ENCODE measurements around the gene MYO1H. TPM values are rescaled to one million over a fixed set of nuclear protein-coding genes. Genes with fewer than 3 reads are reported as not detected.
A peak's percentile ranks its signal among the peaks of the same experiment; 100 is the strongest.
"Not testable (repeated sequence)": the region's sequence is repeated elsewhere in the genome, so short reads cannot be mapped to it uniquely, and the experiment has no call there.

The MYO1H gene
- total RNA-seq, 1 experiment from 2014 or later = not detected

GRCh38 chr12:109461049-109461845, 113.5 kb downstream of the MYO1H start:
- Histone ChIP-seq H3K27me3 (ENCODE audit: control insufficient read depth, insufficient read depth, low read length) (no peaks in the 10 kb centered on the region), H3K4me3 (ENCODE audit: insufficient read depth, low read depth, low read length) (no peak overlapping the region), H3K36me3 (replicated peaks; ENCODE audit: control insufficient read depth, insufficient read depth, low read length) (peaks cover 19% of the 10 kb centered on the region)
- no peak for DNase-seq

DNA sequence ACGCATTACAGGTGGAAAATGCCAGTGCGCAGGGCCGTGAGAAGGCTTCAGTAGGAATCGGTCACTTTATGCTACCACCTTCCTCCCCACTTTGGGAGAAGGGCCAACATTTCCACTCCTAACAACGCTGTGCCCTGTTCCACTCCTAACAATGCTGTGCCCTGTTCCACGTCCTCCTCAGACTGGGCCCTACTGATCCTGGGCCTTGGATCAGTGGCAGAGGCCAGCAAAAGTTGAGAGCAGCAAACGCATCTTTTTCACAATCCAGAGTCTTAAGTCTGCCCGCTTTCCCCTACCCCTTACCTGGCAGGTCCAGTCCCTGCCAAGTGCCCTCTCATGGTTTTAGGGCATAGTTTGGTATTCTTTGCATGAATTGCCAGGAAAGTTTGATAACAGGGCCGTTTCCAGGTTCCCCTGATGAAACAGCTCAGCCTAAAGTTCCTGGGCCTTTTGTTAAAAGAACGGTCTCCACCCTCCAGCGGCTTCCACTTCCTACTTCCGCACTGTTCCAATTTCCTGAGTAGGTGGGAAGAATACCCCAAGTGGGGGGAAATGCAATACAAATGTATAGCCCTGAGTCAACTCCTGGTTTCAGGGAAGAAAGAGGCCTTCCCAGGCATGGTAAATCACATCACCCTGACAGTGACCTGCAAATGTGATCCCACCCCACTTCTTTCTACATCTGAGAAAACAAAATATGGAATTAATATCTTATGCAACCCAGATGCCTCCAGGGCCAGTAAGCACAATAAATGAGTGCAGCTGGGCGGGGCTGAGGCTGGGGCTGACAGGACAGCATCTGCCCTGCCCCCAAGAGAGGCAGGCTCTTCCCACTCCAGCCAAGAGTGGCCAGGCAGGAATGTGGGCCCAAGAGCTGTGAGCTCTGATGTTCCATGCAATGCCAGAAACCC, 114.4 kb downstream of the MYO1H start:
- Histone ChIP-seq H3K36me3 (replicated peaks; ENCODE audit: control insufficient read depth, insufficient read depth, low read length) (peaks cover 13% of the 10 kb centered on the region), H3K27me3 (ENCODE audit: control insufficient read depth, insufficient read depth, low read length) (no peaks in the 10 kb centered on the region), H3K4me3 (ENCODE audit: insufficient read depth, low read depth, low read length) (no peak overlapping the region)
- peak; percentile 51 for DNase-seq

- peak; percentile 48 for DNase-seq
- peaks cover 8% of the 10 kb centered on the region for H3K36me3 ChIP-seq (replicated peaks; ENCODE audit: control insufficient read depth, insufficient read depth, low read length)
These were observed 115.4 kb downstream of the MYO1H start for GRCh38 chr12:109462868-109463692.

GRCh38 chr12:109463756-109464155, 116.1 kb downstream of the MYO1H start:
- Histone ChIP-seq H3K4me3 (ENCODE audit: insufficient read depth, low read depth, low read length) (no peak overlapping the region), H3K27me3 (ENCODE audit: control insufficient read depth, insufficient read depth, low read length) (no peaks in the 10 kb centered on the region), H3K36me3 (replicated peaks; ENCODE audit: control insufficient read depth, insufficient read depth, low read length) (peaks cover 8% of the 10 kb centered on the region)
- peak; percentile 48 for DNase-seq

More at GRCh38 chr12:109462868-109463692, 115.4 kb downstream of the MYO1H start:
- Histone ChIP-seq H3K4me3 (ENCODE audit: insufficient read depth, low read depth, low read length) (no peak overlapping the region), H3K27me3 (ENCODE audit: control insufficient read depth, insufficient read depth, low read length) (no peaks in the 10 kb centered on the region)

DNA sequence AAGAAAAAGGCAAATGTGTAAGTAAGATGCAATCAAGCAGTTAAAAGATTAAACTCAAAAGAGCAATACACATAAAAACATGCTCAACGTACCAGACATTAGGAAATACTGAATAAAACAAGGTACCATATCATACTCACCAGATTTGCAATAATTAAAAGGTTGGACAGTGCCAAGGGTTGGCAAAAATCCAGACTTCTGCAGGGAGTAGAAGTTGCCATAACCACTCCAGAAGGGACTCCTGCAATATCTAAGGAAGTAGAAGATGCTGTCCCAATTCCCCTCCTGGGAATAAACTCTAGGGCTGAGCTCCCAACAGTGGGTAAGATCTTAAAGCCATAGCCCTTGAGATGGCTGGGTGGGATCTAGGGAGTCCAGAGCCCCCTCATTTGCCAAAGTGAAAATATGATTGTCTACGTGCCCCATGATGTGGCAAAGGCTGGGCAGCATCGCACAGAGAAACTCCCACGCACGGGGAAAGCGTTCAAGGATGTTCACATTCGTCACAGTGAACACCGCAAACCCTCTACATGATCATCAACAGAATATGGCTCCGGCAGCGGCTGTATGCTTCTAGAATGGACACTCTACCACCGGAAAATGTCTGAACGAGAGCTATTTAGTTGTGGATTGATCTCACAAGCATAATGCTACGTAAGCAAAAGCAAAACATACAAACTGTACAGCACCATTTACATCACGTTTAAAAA, 117.1 kb downstream of the MYO1H start:
- Histone ChIP-seq H3K36me3 (replicated peaks; ENCODE audit: control insufficient read depth, insufficient read depth, low read length) (peaks cover 13% of the 10 kb centered on the region), H3K27me3 (ENCODE audit: control insufficient read depth, insufficient read depth, low read length) (no peaks in the 10 kb centered on the region), H3K4me3 (ENCODE audit: insufficient read depth, low read depth, low read length) (no peak overlapping the region)
- no peak for DNase-seq

DNA sequence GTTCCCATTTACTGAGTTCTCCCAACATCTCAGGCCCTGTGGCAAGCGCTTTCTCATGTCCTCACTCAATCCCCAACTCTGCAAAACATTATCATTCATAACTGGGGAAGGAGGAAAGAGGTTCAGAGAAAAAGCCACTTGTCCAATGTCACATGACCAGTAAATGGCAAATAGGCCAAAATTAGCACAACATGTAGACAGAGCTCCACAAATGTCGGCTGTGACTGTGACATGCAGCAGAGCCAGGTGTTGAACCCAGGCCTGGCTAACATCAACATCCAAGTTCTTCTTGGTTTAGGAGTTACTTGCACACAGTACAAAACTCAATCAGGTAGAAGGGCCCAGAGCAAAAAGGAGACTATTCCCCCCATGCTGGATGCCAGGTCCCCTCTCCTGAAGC, 118.6 kb downstream of the MYO1H start:
- peaks cover 9% of the 10 kb centered on the region for H3K36me3 ChIP-seq (replicated peaks; ENCODE audit: control insufficient read depth, insufficient read depth, low read length)
- no peak for DNase-seq

GRCh38 chr12:109466821-109467220, 119.1 kb downstream of the MYO1H start:
- no peaks in the 10 kb centered on the region for H3K27me3 ChIP-seq (ENCODE audit: control insufficient read depth, insufficient read depth, low read length)
- no peak for DNase-seq
- no peak overlapping the region for H3K4me3 ChIP-seq (ENCODE audit: insufficient read depth, low read depth, low read length)
- peaks cover 9% of the 10 kb centered on the region for H3K36me3 ChIP-seq (replicated peaks; ENCODE audit: control insufficient read depth, insufficient read depth, low read length)

More for the DNA sequence above, 118.6 kb downstream of the MYO1H start:
- Histone ChIP-seq H3K27me3 (ENCODE audit: control insufficient read depth, insufficient read depth, low read length) (no peaks in the 10 kb centered on the region), H3K4me3 (ENCODE audit: insufficient read depth, low read depth, low read length) (no peak overlapping the region)

- Histone ChIP-seq H3K27me3 (ENCODE audit: control insufficient read depth, insufficient read depth, low read length) (no peaks in the 10 kb centered on the region), H3K4me3 (ENCODE audit: insufficient read depth, low read depth, low read length) (no peak overlapping the region), H3K36me3 (replicated peaks; ENCODE audit: control insufficient read depth, insufficient read depth, low read length) (peaks cover 9% of the 10 kb centered on the region)
- no peak for DNase-seq
These were observed 120.4 kb downstream of the MYO1H start for GRCh38 chr12:109467978-109468676.

GRCh38 chr12:109469517-109469916, 121.8 kb downstream of the MYO1H start:
- peaks cover 9% of the 10 kb centered on the region for H3K36me3 ChIP-seq (replicated peaks; ENCODE audit: control insufficient read depth, insufficient read depth, low read length)
- H3K27me3 ChIP-seq (ENCODE audit: control insufficient read depth, insufficient read depth, low read length) = no peaks in the 10 kb centered on the region
- H3K4me3 ChIP-seq (ENCODE audit: insufficient read depth, low read depth, low read length) = no peak overlapping the region
- DNase-seq = no peak

DNA sequence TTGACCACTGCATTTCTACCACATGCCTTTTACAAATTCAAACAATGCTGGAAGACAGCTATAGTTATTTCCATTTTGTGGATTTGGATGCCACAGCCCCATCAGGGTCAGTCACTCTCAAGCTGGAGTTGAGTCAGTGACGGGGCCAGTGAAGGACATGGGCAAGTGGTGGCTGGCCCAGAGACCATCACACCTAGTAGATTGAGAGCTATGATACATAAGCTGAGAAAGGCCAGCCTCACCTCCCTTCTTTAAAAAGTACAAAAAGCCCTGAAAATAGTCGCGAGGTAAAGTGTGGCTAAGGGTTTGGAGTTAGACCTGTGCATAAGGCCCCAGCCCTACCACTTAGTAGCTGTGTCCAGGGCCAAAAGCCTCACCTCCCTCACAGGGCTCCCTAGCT, 125.3 kb downstream of the MYO1H start:
- H3K4me3 ChIP-seq (ENCODE audit: insufficient read depth, low read depth, low read length) = no peak overlapping the region
- H3K27me3 ChIP-seq (ENCODE audit: control insufficient read depth, insufficient read depth, low read length) = no peaks in the 10 kb centered on the region
- H3K36me3 ChIP-seq (replicated peaks; ENCODE audit: control insufficient read depth, insufficient read depth, low read length) = peaks cover 6% of the 10 kb centered on the region
- no peak for DNase-seq

DNA sequence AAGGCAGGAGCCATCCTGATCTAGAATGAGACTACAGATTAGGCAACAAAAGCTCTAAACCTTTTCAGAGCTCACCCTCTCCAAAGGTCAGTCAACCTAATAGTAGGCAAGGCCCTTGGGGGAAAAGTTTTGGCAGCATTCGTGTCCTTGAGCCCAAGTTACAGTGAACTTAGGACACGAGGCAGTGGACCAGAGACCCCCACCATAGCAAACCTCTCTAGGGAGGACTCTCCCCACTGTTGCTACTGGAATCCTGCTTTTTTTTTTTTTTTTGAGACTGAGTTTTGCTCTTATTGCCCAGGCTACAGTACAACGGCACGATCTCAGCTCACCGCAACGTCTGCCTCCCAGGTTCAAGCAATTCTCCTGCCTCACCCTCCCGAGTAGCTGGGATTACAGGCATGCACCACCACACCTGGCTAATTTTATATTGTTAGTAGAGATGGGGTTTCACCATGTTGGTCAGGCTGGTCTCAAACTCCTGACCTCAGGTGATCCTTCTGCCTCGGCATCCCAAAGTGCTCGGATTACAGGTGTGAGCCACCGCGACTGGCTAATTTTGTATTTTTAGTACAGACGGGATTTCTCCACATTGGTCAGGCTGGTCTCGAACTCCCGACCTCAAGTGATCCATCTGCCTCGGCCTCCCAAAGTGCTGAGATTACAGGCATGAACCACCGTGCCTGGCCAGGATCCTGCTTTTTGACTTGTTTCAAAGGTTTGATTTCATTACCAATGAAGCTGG, 126.0 kb downstream of the MYO1H start:
- H3K36me3 ChIP-seq (replicated peaks; ENCODE audit: control insufficient read depth, insufficient read depth, low read length); DNase-seq; H3K27me3 ChIP-seq (ENCODE audit: control insufficient read depth, insufficient read depth, low read length); H3K4me3 ChIP-seq (ENCODE audit: insufficient read depth, low read depth, low read length): not testable (repeated sequence)

DNA sequence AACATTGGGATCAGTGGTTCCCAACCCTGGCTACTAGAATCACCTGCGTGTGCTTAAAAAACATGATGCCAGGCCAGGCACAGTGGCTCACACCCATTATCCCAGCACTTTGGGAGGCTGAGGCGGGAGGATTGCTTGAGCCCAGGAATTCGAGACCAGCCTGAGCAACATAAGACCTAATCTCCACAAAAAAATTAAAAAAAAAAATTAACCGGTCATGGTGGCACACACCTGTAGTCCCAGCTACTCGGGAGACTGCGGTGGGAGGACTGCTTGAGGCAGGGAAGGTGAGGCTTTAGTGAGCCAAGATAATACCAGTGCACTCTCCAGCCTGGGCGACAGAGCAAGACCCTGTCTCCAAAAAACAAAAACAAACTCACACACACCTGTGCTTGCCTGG, 127.4 kb downstream of the MYO1H start:
- DNase-seq = no peak
- Histone ChIP-seq H3K4me3 (ENCODE audit: insufficient read depth, low read depth, low read length) (no peak overlapping the region), H3K27me3 (ENCODE audit: control insufficient read depth, insufficient read depth, low read length) (no peaks in the 10 kb centered on the region), H3K36me3 (replicated peaks; ENCODE audit: control insufficient read depth, insufficient read depth, low read length) (no peaks in the 10 kb centered on the region; the same call in 1 of the 2 replicates)

Measured in H7 (cell line).